GM23248 (cell line): ENCODE measurements around the gene CRNKL1. TPM values are rescaled to one million over a fixed set of nuclear protein-coding genes. Genes with fewer than 3 reads are reported as not detected.
A peak's percentile ranks its signal among the peaks of the same experiment; 100 is the strongest.
"Not testable (repeated sequence)": the region's sequence is repeated elsewhere in the genome, so short reads cannot be mapped to it uniquely, and the experiment has no call there.

ENCODE experiments used
- DNase-seq: peaks from one replicate; pipeline ENCODE4 v3.0.0-alpha.2; 2015
- H2AFZ ChIP-seq: fragments of 200-600 bp; sonication (generic); 2 replicates; pipeline ENCODE4 v1.6.1; 2016; ENCODE audit warnings: antibody characterized with exemption
- H3F3A ChIP-seq: fragments of 200-600 bp; sonication (generic); 2 replicates; pipeline ENCODE4 v1.6.1; 2016; ENCODE audit warnings: mild to moderate bottlenecking, antibody characterized with exemption, mixed run types; ENCODE audit not compliant: insufficient read depth
- H3K27ac ChIP-seq: fragments of 200-600 bp; sonication (generic); 2 replicates; pipeline ENCODE4 v1.5.1; 2016; ENCODE audit warnings: mild to moderate bottlenecking
- H3K27me3 ChIP-seq: fragments of 200-600 bp; sonication (generic); replicated peaks from 2 replicates; pipeline ENCODE4 v1.6.1; 2016; ENCODE audit warnings: mild to moderate bottlenecking; ENCODE audit not compliant: insufficient read depth
- H3K36me3 ChIP-seq: fragments of 200-600 bp; sonication (generic); 2 replicates; pipeline ENCODE4 v1.6.1; 2016; ENCODE audit warnings: low read depth, mild to moderate bottlenecking
- H3K4me1 ChIP-seq: fragments of 200-600 bp; sonication (generic); 2 replicates; pipeline ENCODE4 v1.6.1; 2016; ENCODE audit warnings: mild to moderate bottlenecking; ENCODE audit not compliant: insufficient read depth
- H3K4me2 ChIP-seq: fragments of 200-600 bp; sonication (generic); one replicate; pipeline ENCODE4 v1.6.1; 2016; ENCODE audit warnings: mild to moderate bottlenecking; ENCODE audit not compliant: unreplicated experiment
- H3K4me3 ChIP-seq: fragments of 200-600 bp; sonication (generic); 2 replicates; pipeline ENCODE4 v1.5.1; 2016; ENCODE audit warnings: mild to moderate bottlenecking
- H3K79me2 ChIP-seq: fragments of 200-600 bp; sonication (generic); 2 replicates; pipeline ENCODE4 v1.6.1; 2016; ENCODE audit warnings: mild to moderate bottlenecking; ENCODE audit not compliant: insufficient read depth
- H3K9ac ChIP-seq: fragments of 200-600 bp; sonication (generic); 2 replicates; pipeline ENCODE4 v1.6.1; 2016; ENCODE audit warnings: mild to moderate bottlenecking
- H3K9me2 ChIP-seq: fragments of 200-600 bp; sonication (generic); 2 replicates; pipeline ENCODE4 v1.6.1; 2016; ENCODE audit warnings: mixed run types, mild to moderate bottlenecking, moderate library complexity; ENCODE audit not compliant: insufficient read depth
- H3K9me3 ChIP-seq: fragments of 200-600 bp; sonication (generic); one replicate; pipeline ENCODE4 v1.6.1; 2017; ENCODE audit warnings: low read depth
- H4K20me1 ChIP-seq: fragments of 200-600 bp; sonication (generic); 2 replicates; pipeline ENCODE4 v1.6.0; 2016; ENCODE audit not compliant: insufficient read depth
- EZH2 ChIP-seq: fragments of 200-600 bp; sonication (generic); IDR thresholded peaks from 2 replicates; pipeline ENCODE4 v1.6.1; 2018; ENCODE audit warnings: antibody characterized with exemption, mild to moderate bottlenecking; ENCODE audit not compliant: insufficient read depth, poor library complexity, severe bottlenecking
- EZH2phosphoT487 ChIP-seq: fragments of 200-600 bp; sonication (generic); IDR thresholded peaks from 2 replicates; pipeline ENCODE4 v1.6.1; 2018; ENCODE audit warnings: antibody characterized with exemption, moderate library complexity, mild to moderate bottlenecking, low read depth; ENCODE audit not compliant: insufficient read depth
- WGBS, 2 experiments: methylation state at CpG; one replicate each; pipeline ENCODE4 v1.1.6; 2015 to 2017; ENCODE audit warnings: low lambda C conversion rate in 2 of 2, low coverage in 1 of 2; ENCODE audit errors: missing lambda C conversion rate in 2 of 2; 5-methylcytosine and 5-hydroxymethylcytosine counted together
- in situ Hi-C: fragments of 300-500 bp; cut with MboI; formaldehyde crosslinking; loops from 2 replicates; pipeline ENCODE4 v1.15.0; 2020
- polyA plus RNA-seq: library from polyadenylated mRNA; unstranded; fragments of >200 nt; fragmentation: Nextera tagmentation; extraction: Ambion mirVana; gene quantifications from 2 replicates; pipeline ENCODE4 v1.2.1, GENCODE V29; 2016
- total RNA-seq: library from RNA; depleted of rRNA; stranded (reverse); fragments of >200 nt; shearing (Covaris generic); gene quantifications from 2 replicates; pipeline ENCODE4 v1.2.3, GENCODE V29; 2014

CRNKL1 gene
- total and polyA plus RNA-seq, 2 experiments from 2014 or later: 16.9 to 24.2 TPM

- Histone ChIP-seq H3K4me2 (no peak overlapping the region), H3K27ac (no peak overlapping the region), H3K9ac (no peak overlapping the region), H3K4me3 (no peak overlapping the region), H3K9me3 (no peaks in the 10 kb centered on the region), H2AFZ (no peak overlapping the region), H3K79me2 (peaks cover 4% of the 10 kb centered on the region), H3F3A (peaks cover 9% of the 10 kb centered on the region; the same call in 1 of the 2 replicates), H4K20me1 (no peaks in the 10 kb centered on the region), H3K9me2 (no peaks in the 10 kb centered on the region), H3K4me1 (peaks cover 13% of the 10 kb centered on the region), H3K36me3 (no peaks in the 10 kb centered on the region), H3K27me3 (no peaks in the 10 kb centered on the region)
- TF ChIP-seq EZH2phosphoT487: no peak
- no peak for TF ChIP-seq EZH2
- in situ Hi-C loops: no loop called here
- 74 to 85% methylated on average over 2 of the region's 2 CpGs for WGBS, 2 experiments
- no peak for DNase-seq
Measured at GRCh38 chr20:20012541-20012940, 39.7 kb downstream of the CRNKL1 start.

- no peaks in the 10 kb centered on the region for H4K20me1 ChIP-seq
- H3F3A ChIP-seq: 0 out of 2 replicates have a peak, but pooled peaks cover 10% of the 10 kb centered on the region
- no peaks in the 10 kb centered on the region for H3K9me3 ChIP-seq
- H2AFZ ChIP-seq: peak overlapping the region; percentile 10; the same call in 1 of the 2 replicates
- H3K4me2 ChIP-seq: peak overlapping the region; percentile 60
- H3K27me3 ChIP-seq: no peaks in the 10 kb centered on the region
- peaks cover 13% of the 10 kb centered on the region for H3K4me1 ChIP-seq
- peak overlapping the region; percentile 11; the same call in 1 of the 2 replicates for H3K9ac ChIP-seq
- no peaks in the 10 kb centered on the region for H3K36me3 ChIP-seq
- H3K27ac ChIP-seq: peak overlapping the region; percentile 25
- no peaks in the 10 kb centered on the region for H3K79me2 ChIP-seq
- peak overlapping the region; percentile 30 for H3K4me3 ChIP-seq
- 2 to 14% methylated on average over 3 to 4 of the region's 4 CpGs for WGBS, 2 experiments
- H3K9me2 ChIP-seq: no peaks in the 10 kb centered on the region
- no peak for TF ChIP-seq EZH2phosphoT487
- no peak for TF ChIP-seq EZH2
- in situ Hi-C loops: no loop called here
- DNase-seq: peak; percentile 63
Measured at GRCh38 chr20:20010639-20011500, 41.4 kb downstream of the CRNKL1 start.

- H3K9ac ChIP-seq: no peak overlapping the region
Measured at GRCh38 chr20:20009784-20010253, 42.4 kb downstream of the CRNKL1 start.

GRCh38 chr20:20005342-20005741 lies 46.9 kb downstream of the CRNKL1 start:
- in situ Hi-C loops: loop anchor here (10.0 kb wide), 1 partner anchor 321 kb away; no protein-coding TSS in a partner anchor

More at GRCh38 chr20:20009784-20010253, 42.4 kb downstream of the CRNKL1 start:
- peak; percentile 26 for DNase-seq
- H3K9me3 ChIP-seq: no peaks in the 10 kb centered on the region
- TF ChIP-seq EZH2 (no peak), EZH2phosphoT487 (no peak)
- no peak overlapping the region for H3K4me2 ChIP-seq
- no peaks in the 10 kb centered on the region for H3K9me2 ChIP-seq
- peak overlapping the region; percentile 27; the same call in 1 of the 2 replicates for H2AFZ ChIP-seq
- WGBS, 2 experiments: 49 to 56% methylated on average over 14 of the region's 14 CpGs
- no peaks in the 10 kb centered on the region for H4K20me1 ChIP-seq
- H3K27ac ChIP-seq: no peak overlapping the region
- H3K36me3 ChIP-seq: no peaks in the 10 kb centered on the region
- peaks cover 13% of the 10 kb centered on the region for H3K4me1 ChIP-seq
- peaks cover 21% of the 10 kb centered on the region for H3F3A ChIP-seq
- no peaks in the 10 kb centered on the region for H3K79me2 ChIP-seq
- no peak overlapping the region for H3K4me3 ChIP-seq
- in situ Hi-C loops: loop anchor here (10.0 kb wide), 1 partner anchor 325 kb away; no protein-coding TSS in a partner anchor
- H3K27me3 ChIP-seq: no peaks in the 10 kb centered on the region

GRCh38 chr20:20003955-20004322 lies 48.3 kb downstream of the CRNKL1 start:
- H3K79me2 ChIP-seq: peaks cover 42% of the 10 kb centered on the region
- peak overlapping the region; percentile 32 for H3K4me2 ChIP-seq
- H3K9me2 ChIP-seq, H2AFZ ChIP-seq, H3K27me3 ChIP-seq, H3K4me3 ChIP-seq, H3K9me3 ChIP-seq, H4K20me1 ChIP-seq, DNase-seq: not testable (repeated sequence)
- H3K4me1 ChIP-seq: peaks cover 21% of the 10 kb centered on the region
- in situ Hi-C loops: loop anchor here (10.0 kb wide), 1 partner anchor 319 kb away; no protein-coding TSS in a partner anchor
- peaks cover 57% of the 10 kb centered on the region for H3F3A ChIP-seq
- peaks cover 28% of the 10 kb centered on the region for H3K36me3 ChIP-seq
- peak overlapping the region; percentile 25 for H3K27ac ChIP-seq
- WGBS, 2 experiments: 75 to 76% methylated on average over 6 of the region's 6 CpGs
- peak overlapping the region; percentile 9; the same call in 1 of the 2 replicates for H3K9ac ChIP-seq

More at GRCh38 chr20:20005342-20005741, 46.9 kb downstream of the CRNKL1 start:
- H4K20me1 ChIP-seq: no peaks in the 10 kb centered on the region
- no peak overlapping the region for H3K4me3 ChIP-seq
- peaks cover 24% of the 10 kb centered on the region for H3K4me1 ChIP-seq
- H3F3A ChIP-seq: peaks cover 52% of the 10 kb centered on the region
- H3K9me2 ChIP-seq: no peaks in the 10 kb centered on the region
- no peaks in the 10 kb centered on the region for H3K27me3 ChIP-seq
- TF ChIP-seq EZH2 (no peak), EZH2phosphoT487 (no peak)
- H3K9me3 ChIP-seq: no peaks in the 10 kb centered on the region
- no peak overlapping the region for H3K9ac ChIP-seq
- no peak overlapping the region for H3K4me2 ChIP-seq
- peaks cover 28% of the 10 kb centered on the region for H3K79me2 ChIP-seq
- peaks cover 15% of the 10 kb centered on the region for H3K36me3 ChIP-seq
- no peak overlapping the region for H3K27ac ChIP-seq
- WGBS, 2 experiments: 81 to 85% methylated on average over 7 of the region's 7 CpGs
- no peak overlapping the region for H2AFZ ChIP-seq
- DNase-seq: no peak
